ENCODE results near the gene LGSN. TPM values are rescaled to one million over a fixed set of nuclear protein-coding genes. Genes with fewer than 3 reads are reported as not detected.
"Not testable (repeated sequence)": the region's sequence is repeated elsewhere in the genome, so short reads cannot be mapped to it uniquely, and the experiment has no call there.

The LGSN gene
- total RNA-seq, 1 donor from 2014 or later, result not detected

DNA sequence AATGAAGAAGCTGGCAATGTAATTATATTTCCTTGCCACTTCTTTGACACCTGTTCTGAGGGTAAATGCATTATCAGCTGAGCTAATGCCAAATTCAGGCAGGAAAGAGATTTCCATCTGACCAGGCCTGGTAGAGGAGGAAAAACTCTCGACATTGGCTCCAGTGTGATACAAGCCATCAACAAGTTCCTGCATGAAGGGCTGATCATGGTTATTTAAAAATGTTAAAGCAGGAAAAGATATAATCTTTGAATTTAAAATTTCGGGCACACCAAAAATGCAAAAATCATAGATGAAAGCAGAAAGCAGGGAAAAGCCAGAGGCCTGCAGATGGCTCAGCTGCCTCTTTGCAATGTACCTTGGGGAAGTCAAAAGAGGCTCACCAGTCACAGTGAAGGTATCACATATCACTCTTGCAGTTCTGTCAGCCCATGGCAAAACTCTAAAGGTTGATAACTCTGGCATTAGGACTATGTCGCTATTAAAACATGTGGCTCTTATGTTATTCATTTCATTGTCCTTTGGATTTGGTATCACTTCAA, 39.1 kb downstream of the LGSN start:
- intact Hi-C loops (cut with DNase I), result no loop called here
- Histone ChIP-seq H3K9me3 (no peaks in the 10 kb centered on the region), H3K27me3 (no peaks in the 10 kb centered on the region), H3K27ac (no peak overlapping the region), H3K36me3 (no peaks in the 10 kb centered on the region), H3K4me3 (no peak overlapping the region), H3K4me1 (no peaks in the 10 kb centered on the region)
- DNase-seq (ENCODE audit: low spot score in 2 of 2), result no peak
- TF ChIP-seq, protein P1, sequence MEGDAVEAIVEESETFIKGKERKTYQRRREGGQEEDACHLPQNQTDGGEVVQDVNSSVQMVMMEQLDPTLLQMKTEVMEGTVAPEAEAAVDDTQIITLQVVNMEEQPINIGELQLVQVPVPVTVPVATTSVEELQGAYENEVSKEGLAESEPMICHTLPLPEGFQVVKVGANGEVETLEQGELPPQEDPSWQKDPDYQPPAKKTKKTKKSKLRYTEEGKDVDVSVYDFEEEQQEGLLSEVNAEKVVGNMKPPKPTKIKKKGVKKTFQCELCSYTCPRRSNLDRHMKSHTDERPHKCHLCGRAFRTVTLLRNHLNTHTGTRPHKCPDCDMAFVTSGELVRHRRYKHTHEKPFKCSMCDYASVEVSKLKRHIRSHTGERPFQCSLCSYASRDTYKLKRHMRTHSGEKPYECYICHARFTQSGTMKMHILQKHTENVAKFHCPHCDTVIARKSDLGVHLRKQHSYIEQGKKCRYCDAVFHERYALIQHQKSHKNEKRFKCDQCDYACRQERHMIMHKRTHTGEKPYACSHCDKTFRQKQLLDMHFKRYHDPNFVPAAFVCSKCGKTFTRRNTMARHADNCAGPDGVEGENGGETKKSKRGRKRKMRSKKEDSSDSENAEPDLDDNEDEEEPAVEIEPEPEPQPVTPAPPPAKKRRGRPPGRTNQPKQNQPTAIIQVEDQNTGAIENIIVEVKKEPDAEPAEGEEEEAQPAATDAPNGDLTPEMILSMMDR (IDR thresholded peaks at IDR 0.05), result no peak

DNA sequence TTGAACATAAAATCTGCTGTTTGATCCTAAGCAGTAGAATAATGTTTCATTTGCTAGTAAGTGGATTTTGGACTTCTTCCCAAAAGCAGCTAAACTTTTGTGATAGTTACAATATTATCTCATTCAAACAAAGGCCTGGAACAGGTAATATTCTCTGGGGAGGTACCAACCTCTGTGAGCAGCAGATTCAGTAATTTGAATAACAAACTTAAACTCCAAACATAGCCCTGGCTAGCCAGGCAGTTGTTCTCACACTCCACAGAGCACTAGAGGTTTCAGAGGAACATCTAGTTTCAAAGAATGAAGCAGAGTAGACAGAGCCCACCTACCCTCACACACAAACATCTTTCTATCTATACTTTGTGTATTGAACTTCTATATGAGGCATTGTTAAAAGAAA, 40.9 kb downstream of the LGSN start:
- intact Hi-C loops (cut with DNase I), result no loop called here
- TF ChIP-seq, protein P1 (IDR thresholded peaks at IDR 0.05), result no peak
- no peak overlapping the region for H3K4me3 ChIP-seq
- no peaks in the 10 kb centered on the region for H3K36me3 ChIP-seq
- H3K9me3 ChIP-seq, result no peaks in the 10 kb centered on the region
- no peak for DNase-seq (ENCODE audit: low spot score in 2 of 2)
- H3K4me1 ChIP-seq, result no peaks in the 10 kb centered on the region
- H3K27me3 ChIP-seq, result no peaks in the 10 kb centered on the region
- no peak overlapping the region for H3K27ac ChIP-seq

DNA sequence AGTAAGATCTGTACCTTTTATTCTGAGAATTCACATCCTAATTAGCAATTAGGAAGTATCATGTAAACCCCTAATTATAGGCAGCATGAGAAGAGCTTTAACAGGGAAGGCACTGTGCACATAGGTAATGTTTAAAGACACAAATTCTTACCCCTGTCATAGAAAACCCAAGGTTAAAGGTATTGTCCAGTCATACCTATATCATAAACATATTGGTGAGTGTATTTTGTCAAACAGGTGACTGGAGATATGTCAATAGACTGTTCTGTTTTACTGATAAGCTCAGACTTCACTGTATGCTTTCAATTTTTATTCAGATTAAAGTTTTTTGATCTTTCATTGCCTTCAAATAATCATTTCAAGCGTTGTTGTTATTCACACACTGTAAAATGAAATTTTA, 43.8 kb downstream of the LGSN start:
- H3K27me3 ChIP-seq, result no peaks in the 10 kb centered on the region
- H3K4me1 ChIP-seq, result no peaks in the 10 kb centered on the region
- no peak overlapping the region for H3K27ac ChIP-seq
- H3K9me3 ChIP-seq, result no peaks in the 10 kb centered on the region
- intact Hi-C loops (cut with DNase I), result no loop called here
- DNase-seq (ENCODE audit: low spot score in 2 of 2), result no peak
- no peaks in the 10 kb centered on the region for H3K36me3 ChIP-seq
- H3K4me3 ChIP-seq, result no peak overlapping the region
- TF ChIP-seq, protein P1 (IDR thresholded peaks at IDR 0.05), result no peak

DNA sequence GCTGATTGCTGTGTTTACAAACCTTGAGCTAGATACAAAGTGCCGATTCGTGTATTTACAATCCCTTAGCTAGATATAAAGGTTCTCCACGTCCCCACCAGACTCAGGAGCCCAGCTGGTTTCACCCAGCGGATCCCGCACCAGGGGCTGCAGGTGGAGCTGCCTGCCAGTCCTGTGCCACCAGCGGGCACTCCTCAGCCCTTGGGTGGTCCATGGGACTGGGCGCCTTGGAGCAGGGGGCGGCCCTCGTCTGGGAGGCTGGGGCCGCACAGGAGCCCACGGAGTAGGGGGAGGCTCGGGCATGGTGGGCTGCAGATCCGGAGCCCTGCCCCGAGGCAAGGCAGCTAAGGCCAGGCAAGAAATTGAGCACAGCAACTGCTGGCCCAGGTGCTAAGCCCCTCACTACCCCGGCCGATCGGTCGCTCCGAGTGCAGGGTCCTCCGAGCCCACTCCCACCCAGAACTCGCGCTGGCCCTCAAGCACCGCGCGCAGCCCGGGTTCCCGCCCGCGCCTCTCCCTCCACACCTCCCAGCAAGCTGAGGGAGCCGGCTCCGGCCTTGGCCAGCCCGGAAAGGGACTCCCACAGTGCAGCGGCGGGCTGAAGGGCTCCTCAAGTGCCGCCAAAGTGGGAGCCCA, 44.9 kb downstream of the LGSN start:
- H3K27me3 ChIP-seq; H3K27ac ChIP-seq; DNase-seq (ENCODE audit: low spot score in 2 of 2); H3K36me3 ChIP-seq; H3K4me3 ChIP-seq; H3K4me1 ChIP-seq; H3K9me3 ChIP-seq; intact Hi-C loops (cut with DNase I): not testable (repeated sequence)

DNA sequence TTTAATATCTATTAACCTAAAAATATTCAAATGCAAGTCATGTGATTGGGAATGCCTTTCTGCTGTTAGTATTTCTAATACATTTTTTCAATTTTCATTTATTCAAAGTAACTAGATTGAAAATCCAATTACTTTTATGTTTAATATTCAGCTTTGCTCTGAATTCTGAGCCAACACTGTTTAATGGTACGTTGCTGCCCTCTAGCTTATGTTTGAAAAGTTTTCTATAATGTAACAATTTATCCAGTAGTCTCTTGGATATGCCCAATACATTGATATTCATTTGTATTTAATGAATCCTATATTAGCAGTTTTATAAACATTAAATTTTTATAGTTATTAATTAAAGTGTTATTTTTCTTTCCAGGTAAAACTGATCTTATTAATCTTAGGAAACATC, 47.4 kb downstream of the LGSN start:
- DNase-seq (ENCODE audit: low spot score in 2 of 2), result no peak
- Histone ChIP-seq H3K27ac (no peak overlapping the region), H3K27me3 (no peaks in the 10 kb centered on the region), H3K9me3 (no peaks in the 10 kb centered on the region), H3K36me3 (no peaks in the 10 kb centered on the region), H3K4me3 (no peak overlapping the region), H3K4me1 (no peaks in the 10 kb centered on the region)
- TF ChIP-seq, protein P1 (IDR thresholded peaks at IDR 0.05), result no peak
- intact Hi-C loops (cut with DNase I), result no loop called here

DNA sequence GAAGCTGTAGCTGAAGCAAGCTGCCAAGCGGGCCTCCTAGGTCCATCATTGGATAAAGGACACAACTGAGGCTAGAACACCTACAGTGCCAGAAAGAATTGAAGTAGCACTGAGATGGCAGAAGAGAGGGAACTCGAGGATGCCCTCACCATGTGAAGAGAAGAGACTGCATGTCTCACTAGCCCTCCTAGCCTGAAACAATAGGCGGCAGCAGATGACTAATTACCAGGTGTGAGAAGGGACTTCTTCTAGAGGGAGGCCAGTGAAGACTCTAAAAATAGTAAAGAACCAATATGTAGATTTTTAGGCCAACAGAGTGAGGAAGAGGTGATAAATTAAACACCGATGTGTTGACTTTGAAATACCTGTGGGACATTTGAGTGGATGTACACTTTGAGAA, 50.3 kb downstream of the LGSN start:
- H3K27ac ChIP-seq, result no peak overlapping the region
- no peaks in the 10 kb centered on the region for H3K27me3 ChIP-seq
- intact Hi-C loops (cut with DNase I), result no loop called here
- H3K9me3 ChIP-seq, result no peaks in the 10 kb centered on the region
- H3K4me1 ChIP-seq, result no peaks in the 10 kb centered on the region
- no peaks in the 10 kb centered on the region for H3K36me3 ChIP-seq
- no peak for DNase-seq (ENCODE audit: low spot score in 2 of 2)
- TF ChIP-seq, protein P1 (IDR thresholded peaks at IDR 0.05), result no peak
- H3K4me3 ChIP-seq, result no peak overlapping the region
